ENCODE results near the gene GPS2. TPM values are rescaled to one million over a fixed set of nuclear protein-coding genes. Genes with fewer than 3 reads are reported as not detected.
"Not testable (repeated sequence)": the region's sequence is repeated elsewhere in the genome, so short reads cannot be mapped to it uniquely, and the experiment has no call there.

GPS2 gene
- polyA plus RNA-seq, 6 donors from 2014 or later: 103 to 131 (median 107) TPM

DNA sequence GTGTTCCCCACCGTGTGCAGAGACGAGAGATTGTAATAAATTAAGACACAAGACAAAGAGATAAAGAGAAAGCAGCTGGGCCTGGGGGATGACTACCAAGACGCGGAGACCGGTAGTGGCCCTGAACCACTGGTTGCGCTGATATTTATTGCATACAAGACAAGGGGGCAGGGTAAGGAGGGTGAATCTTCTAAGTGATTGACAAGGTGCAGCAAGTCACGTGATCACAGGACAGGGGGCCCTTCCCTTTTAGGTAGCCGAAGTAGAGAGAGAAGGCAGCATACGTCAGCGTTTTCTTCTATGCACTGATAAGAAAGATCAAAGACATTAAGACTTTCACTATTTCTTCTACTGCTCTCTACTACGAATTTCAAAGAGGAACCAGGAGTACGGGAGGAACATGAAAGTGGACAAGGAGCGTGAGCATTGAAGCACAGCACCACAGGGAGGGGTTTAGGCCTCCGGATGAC, 17.5 kb upstream of the GPS2 start:
- not testable (repeated sequence) for H3K27me3 Mint-ChIP-seq; H3K36me3 Mint-ChIP-seq; ATAC-seq (ENCODE audit: low read depth in 2 of 2); H3K9me3 Mint-ChIP-seq
- peak overlapping the region in 5 of 6 donors; percentile 47 to 92 (median 67) for H3K27ac Mint-ChIP-seq
- H3K4me1 Mint-ChIP-seq: peaks cover 54 to 68% (median 67%) of the 10 kb centered on the region in 3 donors
- peak; percentile 36 for DNase-seq
- H3K4me3 Mint-ChIP-seq: peak overlapping the region; percentile 30 to 79 (median 46)

GRCh38 chr17:7332111-7332510, 17.0 kb upstream of the GPS2 start:
- H3K4me1 Mint-ChIP-seq: peaks cover 53 to 67% (median 65%) of the 10 kb centered on the region in 3 donors
- peak overlapping the region in 2 of 6 donors; percentile 63 to 67 for H3K27ac Mint-ChIP-seq

DNA sequence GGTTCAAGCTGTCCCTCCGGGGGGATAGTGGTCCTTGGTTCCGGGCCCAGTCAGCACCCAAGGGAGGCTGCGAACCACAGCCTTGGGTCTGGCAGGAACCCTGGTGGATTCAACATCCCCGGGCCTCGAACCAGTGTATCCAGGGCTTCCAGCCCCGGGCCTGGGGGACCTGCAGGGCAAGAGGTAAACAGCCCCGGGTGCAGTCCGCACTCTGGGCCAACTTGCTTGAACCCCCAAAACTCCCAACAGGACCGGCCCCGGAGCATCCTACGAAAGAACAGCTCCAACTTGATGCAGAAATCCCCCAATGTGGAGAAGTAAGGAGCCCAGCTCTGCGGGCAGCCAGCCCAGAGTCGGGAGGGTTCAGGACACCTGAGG, 15.5 kb upstream of the GPS2 start:
- Mint-ChIP-seq H3K4me3 (peak overlapping the region; percentile 22 to 99 (median 93)), H3K27ac (peak overlapping the region in 3 of 6 donors; percentile 80 to 97 (median 96)), H3K4me1 (peaks cover 45 to 61% (median 60%) of the 10 kb centered on the region in 3 donors), H3K27me3 (no peaks in the 10 kb centered on the region), H3K36me3 (no peaks in the 10 kb centered on the region), H3K9me3 (no peaks in the 10 kb centered on the region)
- no peak for ATAC-seq (ENCODE audit: low read depth in 2 of 2)
- DNase-seq: no peak

More at GRCh38 chr17:7332111-7332510, 17.0 kb upstream of the GPS2 start:
- Mint-ChIP-seq H3K36me3 (no peaks in the 10 kb centered on the region), H3K27me3 (no peaks in the 10 kb centered on the region), H3K4me3 (peak overlapping the region in 7 of 8 donors; percentile 30 to 79 (median 52)), H3K9me3 (no peaks in the 10 kb centered on the region)
- ATAC-seq (ENCODE audit: low read depth in 2 of 2): no peak
- no peak for DNase-seq

DNA sequence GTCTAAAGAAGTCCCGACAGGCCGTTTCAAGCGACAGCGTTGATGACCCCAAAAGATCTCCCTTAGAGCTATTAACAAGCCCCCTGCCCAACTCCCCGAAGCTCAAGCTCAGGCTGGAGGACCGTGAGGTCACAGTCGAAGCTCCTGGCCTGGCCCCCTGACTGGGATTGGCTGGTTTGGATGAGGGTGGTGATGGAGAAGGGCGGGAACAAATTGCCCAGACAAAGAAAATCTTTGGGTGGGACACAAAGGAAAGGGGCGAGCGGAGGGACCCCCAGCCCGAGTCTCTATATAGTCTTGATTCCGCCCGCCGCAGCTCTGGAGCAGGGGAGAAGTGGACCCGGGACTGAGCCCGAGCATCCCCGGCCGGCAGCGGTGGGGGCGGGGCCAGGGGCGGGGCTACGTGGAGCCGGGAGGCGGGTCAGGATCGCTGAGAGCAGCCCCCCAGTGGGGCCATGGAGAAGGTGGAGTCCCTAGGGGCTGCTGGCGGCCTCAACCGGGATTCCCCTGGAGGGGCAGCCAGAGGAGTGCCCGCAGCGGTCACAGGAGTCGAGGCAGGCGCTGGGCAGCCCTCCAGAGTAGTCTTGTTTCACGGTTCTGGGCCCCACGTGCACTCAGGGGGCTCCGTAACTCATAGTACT, 15.0 kb upstream of the GPS2 start:
- peak; percentile 84 for DNase-seq
- Mint-ChIP-seq H3K4me1 (peaks cover 40 to 56% (median 55%) of the 10 kb centered on the region in 3 donors), H3K36me3 (no peaks in the 10 kb centered on the region), H3K4me3 (peak overlapping the region; percentile 87 to 99 (median 96)), H3K27ac (peak overlapping the region; percentile 93 to 98 (median 96)), H3K9me3 (no peaks in the 10 kb centered on the region), H3K27me3 (no peaks in the 10 kb centered on the region)
- ATAC-seq (ENCODE audit: low read depth in 2 of 2): peak; percentile 57 to 62

- no peaks in the 10 kb centered on the region for H3K27me3 Mint-ChIP-seq
- DNase-seq: peak; percentile 98
- H3K36me3 Mint-ChIP-seq: no peaks in the 10 kb centered on the region
- H3K27ac Mint-ChIP-seq: peak overlapping the region; percentile 93 to 98 (median 96)
- H3K4me1 Mint-ChIP-seq: peaks cover 39 to 53% (median 52%) of the 10 kb centered on the region in 3 donors
- H3K9me3 Mint-ChIP-seq: no peaks in the 10 kb centered on the region
- H3K4me3 Mint-ChIP-seq: peak overlapping the region; percentile 87 to 99 (median 96)
- peak; percentile 67 to 71 for ATAC-seq (ENCODE audit: low read depth in 2 of 2)
Measured at GRCh38 chr17:7329374-7329996, 14.3 kb upstream of the GPS2 start.

- Mint-ChIP-seq H3K9me3 (no peaks in the 10 kb centered on the region), H3K4me1 (peaks cover 42 to 54% (median 53%) of the 10 kb centered on the region in 3 donors), H3K27me3 (no peaks in the 10 kb centered on the region), H3K4me3 (peak within 1 kb of the TSS; percentile 87 to 99 (median 96)), H3K27ac (peak within 1 kb of the TSS; percentile 93 to 98 (median 96)), H3K36me3 (no peaks in the 10 kb centered on the region)
- ATAC-seq (ENCODE audit: low read depth in 2 of 2): peak; percentile 11 to 14
- no peak for DNase-seq
Measured at GRCh38 chr17:7328840-7329373, 13.7 kb upstream of the GPS2 start, which contains the start of gene NEURL4. Gene NEURL4 (minus strand): TSS chr17:7329335. CDS start chr17:7329312, 23 bp downstream.

DNA sequence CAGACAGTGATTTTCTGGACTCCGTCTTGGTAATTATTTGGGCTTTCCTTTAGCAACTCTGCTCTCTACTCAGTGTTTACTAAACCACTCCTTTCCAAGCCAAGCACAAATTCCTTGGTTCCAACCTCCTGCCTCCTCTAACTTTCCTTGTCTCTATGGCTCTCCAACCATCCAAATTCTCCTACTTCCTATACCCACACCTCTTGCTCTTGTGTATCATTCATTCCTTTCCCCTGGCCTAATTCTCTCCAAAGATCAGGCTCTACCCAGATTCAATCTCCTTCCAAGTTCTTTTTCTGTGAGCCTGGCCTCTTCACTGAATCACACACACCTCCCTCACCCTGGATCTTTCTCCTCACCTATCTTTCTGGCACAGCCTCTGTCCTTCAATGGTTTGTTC, 12.8 kb upstream of the GPS2 start:
- peak overlapping the region; percentile 1 to 96 (median 83) for H3K27ac Mint-ChIP-seq
- H3K4me3 Mint-ChIP-seq: peak overlapping the region; percentile 33 to 99 (median 91)
- H3K9me3 Mint-ChIP-seq: no peaks in the 10 kb centered on the region
- H3K4me1 Mint-ChIP-seq: peaks cover 37 to 48% (median 47%) of the 10 kb centered on the region in 3 donors
- no peaks in the 10 kb centered on the region for H3K27me3 Mint-ChIP-seq
- H3K36me3 Mint-ChIP-seq: no peaks in the 10 kb centered on the region
- DNase-seq (no peak), ATAC-seq (ENCODE audit: low read depth in 2 of 2) (no peak)

DNA sequence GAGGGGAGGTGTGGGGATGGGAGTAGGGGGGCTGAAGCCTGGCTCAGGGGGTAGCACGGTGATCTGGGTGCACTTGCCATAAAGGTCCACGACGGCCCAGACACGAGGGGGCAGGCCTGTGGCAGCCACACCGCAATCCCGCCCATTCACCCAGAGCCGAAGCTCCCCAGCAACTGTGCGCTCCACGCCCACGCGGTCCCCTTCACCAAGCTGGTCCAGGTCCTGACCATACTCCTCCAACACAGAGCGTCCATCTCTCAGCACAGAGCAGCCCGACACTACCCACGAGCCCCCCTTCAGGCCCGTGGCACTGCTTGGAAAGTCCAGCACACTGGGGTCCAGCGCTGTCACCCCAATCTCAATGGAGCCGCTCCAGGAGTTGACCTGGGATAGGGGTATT, 12.3 kb upstream of the GPS2 start:
- ATAC-seq (ENCODE audit: low read depth in 2 of 2): no peak
- H3K4me1 Mint-ChIP-seq: peaks cover 32 to 45% (median 43%) of the 10 kb centered on the region in 3 donors

GRCh38 chr17:7327056-7327455, 11.9 kb upstream of the GPS2 start:
- Mint-ChIP-seq H3K4me3 (peak overlapping the region in 2 of 8 donors; percentile 32 to 93), H3K27ac (no peak overlapping the region), H3K27me3 (no peaks in the 10 kb centered on the region), H3K9me3 (no peaks in the 10 kb centered on the region), H3K4me1 (peaks cover 29 to 41% (median 39%) of the 10 kb centered on the region in 3 donors), H3K36me3 (no peaks in the 10 kb centered on the region)
- ATAC-seq (ENCODE audit: low read depth in 2 of 2) (no peak), DNase-seq (no peak)

More for the DNA sequence above, 12.3 kb upstream of the GPS2 start:
- Mint-ChIP-seq H3K4me3 (peak overlapping the region in 3 of 8 donors; percentile 32 to 99 (median 93)), H3K27me3 (no peaks in the 10 kb centered on the region), H3K36me3 (no peaks in the 10 kb centered on the region), H3K27ac (peak overlapping the region in 2 of 6 donors; percentile 15 to 84), H3K9me3 (no peaks in the 10 kb centered on the region)
- DNase-seq: no peak

DNA sequence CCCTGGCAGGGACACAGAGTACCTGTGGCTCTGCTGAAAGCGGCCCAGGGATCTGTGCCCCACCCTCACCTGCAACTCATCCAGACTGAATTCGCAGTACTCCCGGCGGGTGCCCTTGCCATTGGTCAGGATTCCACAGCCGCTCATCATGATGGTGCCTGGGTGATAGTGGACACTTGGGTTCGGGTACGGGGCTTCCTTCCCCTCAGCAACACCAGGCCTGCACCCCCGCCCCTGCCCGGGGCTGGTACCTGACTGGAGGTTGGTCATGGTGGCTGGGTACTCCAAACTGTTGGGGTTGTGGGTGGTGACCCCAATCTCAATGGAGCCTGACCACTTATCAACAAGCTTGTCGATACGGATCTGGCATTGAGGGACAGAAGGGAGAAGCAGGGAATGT, 11.0 kb upstream of the GPS2 start:
- Mint-ChIP-seq H3K4me1 (peaks cover 29 to 41% (median 39%) of the 10 kb centered on the region in 3 donors), H3K27me3 (no peaks in the 10 kb centered on the region), H3K4me3 (peak overlapping the region in 2 of 8 donors; percentile 39 to 44), H3K27ac (no peak overlapping the region), H3K9me3 (no peaks in the 10 kb centered on the region), H3K36me3 (peaks cover 0 to 5% of the 10 kb centered on the region in 2 donors)
- DNase-seq (no peak), ATAC-seq (ENCODE audit: low read depth in 2 of 2) (no peak)

GRCh38 chr17:7325031-7325528, 9.9 kb upstream of the GPS2 start:
- no peak for DNase-seq
- H3K27me3 Mint-ChIP-seq: no peaks in the 10 kb centered on the region
- H3K36me3 Mint-ChIP-seq: peaks cover 0 to 5% of the 10 kb centered on the region in 2 donors
- no peak for ATAC-seq (ENCODE audit: low read depth in 2 of 2)
- no peaks in the 10 kb centered on the region for H3K9me3 Mint-ChIP-seq
- peak overlapping the region in 1 of 6 donors; percentile 47 for H3K27ac Mint-ChIP-seq
- H3K4me3 Mint-ChIP-seq: peak overlapping the region in 1 of 8 donors; percentile 22
- peaks cover 24 to 34% (median 31%) of the 10 kb centered on the region in 3 donors for H3K4me1 Mint-ChIP-seq

DNA sequence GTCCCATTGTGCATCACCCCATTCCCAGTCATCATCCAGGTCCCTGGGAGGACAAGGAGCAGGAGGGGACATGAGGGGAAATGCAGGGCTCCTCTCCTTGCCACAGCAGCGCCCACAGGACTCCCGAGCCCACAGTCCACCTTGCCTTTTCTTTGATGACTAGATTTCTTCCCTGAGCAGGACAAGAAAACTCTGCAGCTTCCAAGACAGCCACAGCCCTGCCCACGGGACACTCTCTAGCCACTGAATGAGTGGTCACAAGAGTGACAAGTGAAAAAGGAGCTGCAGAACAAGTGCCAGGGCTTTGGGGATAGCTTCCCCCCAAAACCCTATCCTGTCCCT, 9.2 kb upstream of the GPS2 start:
- ATAC-seq (ENCODE audit: low read depth in 2 of 2) (no peak), DNase-seq (no peak)
- H3K9me3 Mint-ChIP-seq: no peaks in the 10 kb centered on the region
- H3K27me3 Mint-ChIP-seq: no peaks in the 10 kb centered on the region
- H3K27ac Mint-ChIP-seq: peak overlapping the region in 1 of 6 donors; percentile 36
- H3K4me3 Mint-ChIP-seq: peak overlapping the region in 1 of 8 donors; percentile 35
- H3K4me1 Mint-ChIP-seq: peaks cover 18 to 28% (median 26%) of the 10 kb centered on the region in 3 donors
- peaks cover 0 to 5% of the 10 kb centered on the region in 2 donors for H3K36me3 Mint-ChIP-seq

DNA sequence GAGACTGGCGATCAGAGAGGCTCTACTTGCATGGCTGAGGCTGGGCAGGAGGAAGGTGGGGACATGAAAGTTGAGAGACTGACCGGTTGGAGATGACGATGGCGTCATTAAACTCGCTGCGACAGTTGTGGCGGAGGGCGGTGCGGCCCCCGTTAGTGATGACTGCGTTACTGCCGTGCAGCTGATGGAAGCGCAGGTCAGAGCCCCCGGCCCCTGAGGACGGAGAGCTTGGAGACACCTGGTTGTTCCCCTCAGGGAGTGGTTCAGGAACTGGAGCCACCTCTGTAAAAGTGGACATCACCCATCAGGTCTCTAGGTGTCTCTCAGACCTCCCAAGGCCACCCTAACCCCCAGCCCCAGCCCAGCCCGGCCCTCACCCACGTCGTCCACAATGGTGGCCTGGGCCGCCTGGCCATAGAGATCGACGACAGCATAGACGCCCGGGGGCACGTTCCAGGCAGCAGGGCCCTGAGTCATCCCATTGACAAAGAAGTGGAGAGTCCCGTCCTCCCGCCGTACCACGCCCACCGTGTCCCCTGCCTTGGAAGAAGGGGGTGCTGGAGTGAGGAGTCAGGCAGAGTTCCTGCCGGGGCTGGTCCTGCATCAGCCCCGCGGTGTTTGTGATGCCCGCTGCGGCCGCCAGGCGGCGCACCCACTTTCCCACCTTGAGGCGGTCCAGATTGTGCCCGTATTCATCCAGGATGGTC, 8.7 kb upstream of the GPS2 start:
- Mint-ChIP-seq H3K36me3 (peaks cover 0 to 5% of the 10 kb centered on the region in 2 donors), H3K27ac (peak overlapping the region in 1 of 6 donors; percentile 36), H3K4me3 (peak overlapping the region in 1 of 8 donors; percentile 35), H3K9me3 (no peaks in the 10 kb centered on the region), H3K4me1 (peaks cover 18 to 26% (median 25%) of the 10 kb centered on the region in 3 donors), H3K27me3 (no peaks in the 10 kb centered on the region)
- DNase-seq: peak; percentile 55
- ATAC-seq (ENCODE audit: low read depth in 2 of 2): peak; percentile 48 to 53

All from naive B cell (primary cell).